Fibroblast of villous mesenchyme (primary cell): ENCODE measurements around the gene FAIM2. TPM values are rescaled to one million over a fixed set of nuclear protein-coding genes. Genes with fewer than 3 reads are reported as not detected.

Experiments
- DNase-seq: peaks from one replicate; pipeline ENCODE4 v3.0.0-alpha.2; 2010; ENCODE audit warnings: low read depth
- H3K4me3 ChIP-seq: 2 replicates; pipeline ENCODE4 v1.5.1; 2011; ENCODE audit warnings: low read depth, mild to moderate bottlenecking, low read length
- total RNA-seq: library from RNA; depleted of rRNA; stranded (reverse); fragments of >200 nt; gene quantifications from 2 replicates; pipeline ENCODE4 v1.2.3, GENCODE V29; 2012
- TF ChIP-seq, protein P1 (sequence below): IDR thresholded peaks from 2 replicates; pipeline ENCODE4 v1.5.1; 2012; ENCODE audit warnings: low read depth, mild to moderate bottlenecking, low read length; ENCODE audit not compliant: insufficient read depth

FAIM2 gene
- total RNA-seq, 1 donor: 3.0 TPM

DNA sequence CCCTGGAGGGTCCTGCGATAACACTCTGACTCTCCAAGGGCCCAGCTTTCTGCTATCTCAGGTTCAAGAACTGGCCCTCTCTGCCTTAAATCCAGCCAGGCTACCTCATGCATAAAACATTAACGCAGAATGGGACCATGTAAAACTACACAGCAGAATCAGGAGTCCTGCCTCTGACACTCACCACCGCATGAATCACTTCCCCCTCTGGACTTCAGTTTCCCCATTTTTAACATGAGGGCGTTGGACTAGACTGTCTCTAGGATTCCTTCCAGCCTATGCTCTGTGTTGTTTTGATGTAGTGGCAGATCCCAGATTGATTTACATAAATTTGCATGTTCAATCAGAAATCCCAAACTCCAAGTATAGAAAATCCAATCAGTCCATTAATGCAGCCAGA lies 78.8 kb downstream of the FAIM2 start:
- TF ChIP-seq, protein P1, sequence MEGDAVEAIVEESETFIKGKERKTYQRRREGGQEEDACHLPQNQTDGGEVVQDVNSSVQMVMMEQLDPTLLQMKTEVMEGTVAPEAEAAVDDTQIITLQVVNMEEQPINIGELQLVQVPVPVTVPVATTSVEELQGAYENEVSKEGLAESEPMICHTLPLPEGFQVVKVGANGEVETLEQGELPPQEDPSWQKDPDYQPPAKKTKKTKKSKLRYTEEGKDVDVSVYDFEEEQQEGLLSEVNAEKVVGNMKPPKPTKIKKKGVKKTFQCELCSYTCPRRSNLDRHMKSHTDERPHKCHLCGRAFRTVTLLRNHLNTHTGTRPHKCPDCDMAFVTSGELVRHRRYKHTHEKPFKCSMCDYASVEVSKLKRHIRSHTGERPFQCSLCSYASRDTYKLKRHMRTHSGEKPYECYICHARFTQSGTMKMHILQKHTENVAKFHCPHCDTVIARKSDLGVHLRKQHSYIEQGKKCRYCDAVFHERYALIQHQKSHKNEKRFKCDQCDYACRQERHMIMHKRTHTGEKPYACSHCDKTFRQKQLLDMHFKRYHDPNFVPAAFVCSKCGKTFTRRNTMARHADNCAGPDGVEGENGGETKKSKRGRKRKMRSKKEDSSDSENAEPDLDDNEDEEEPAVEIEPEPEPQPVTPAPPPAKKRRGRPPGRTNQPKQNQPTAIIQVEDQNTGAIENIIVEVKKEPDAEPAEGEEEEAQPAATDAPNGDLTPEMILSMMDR: no peak
- DNase-seq: peak; percentile 56
- peak overlapping the region; percentile 82 for H3K4me3 ChIP-seq

DNA sequence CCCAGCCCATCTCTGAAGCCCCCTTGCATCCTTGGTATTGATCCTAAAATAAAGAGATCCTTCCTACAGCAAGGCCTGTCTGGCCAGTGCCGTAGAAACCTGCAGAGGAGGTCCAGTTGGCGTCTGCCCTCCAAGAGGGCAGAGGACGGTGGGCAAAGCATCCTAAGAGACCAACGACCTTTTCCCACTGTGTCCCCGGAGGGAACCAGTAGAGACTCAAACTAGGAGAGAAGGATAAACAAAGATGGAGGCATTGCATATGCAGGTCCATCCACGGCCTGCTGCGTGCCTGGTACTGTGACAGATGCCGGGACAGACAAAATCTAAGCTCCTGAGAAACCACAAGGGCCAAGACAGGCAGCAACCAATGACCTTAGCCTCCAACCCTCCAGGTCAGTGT lies 79.3 kb downstream of the FAIM2 start:
- peak overlapping the region; percentile 3 for H3K4me3 ChIP-seq
- DNase-seq: no peak
- TF ChIP-seq, protein P1: no peak

DNA sequence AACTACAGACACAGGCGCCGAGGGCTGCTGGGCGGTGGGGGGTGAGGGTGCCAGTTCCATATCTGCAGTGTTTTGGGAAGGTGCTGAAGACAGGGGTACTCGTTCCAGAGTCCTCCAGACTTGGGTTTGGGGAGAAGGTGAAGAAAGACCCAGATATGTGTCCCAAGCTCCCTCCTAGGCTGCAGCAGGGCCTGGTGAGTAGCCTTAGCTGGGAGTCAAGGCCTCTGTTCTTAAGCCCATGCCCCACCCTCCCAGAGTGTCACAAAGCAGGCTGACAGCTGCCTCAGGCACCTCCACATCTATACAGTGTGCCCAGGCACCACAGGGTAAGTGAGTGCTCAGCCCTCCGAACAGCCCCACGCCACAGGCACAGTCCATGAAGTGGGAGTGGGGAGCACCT lies 79.7 kb downstream of the FAIM2 start:
- TF ChIP-seq, protein P1: no peak

GRCh38 chr12:49823350-49823749 lies 80.3 kb downstream of the FAIM2 start:
- TF ChIP-seq, protein P1: no peak
- DNase-seq: no peak
- H3K4me3 ChIP-seq: no peak overlapping the region

More for the DNA sequence above, 79.7 kb downstream of the FAIM2 start:
- no peak for DNase-seq
- no peak overlapping the region for H3K4me3 ChIP-seq

DNA sequence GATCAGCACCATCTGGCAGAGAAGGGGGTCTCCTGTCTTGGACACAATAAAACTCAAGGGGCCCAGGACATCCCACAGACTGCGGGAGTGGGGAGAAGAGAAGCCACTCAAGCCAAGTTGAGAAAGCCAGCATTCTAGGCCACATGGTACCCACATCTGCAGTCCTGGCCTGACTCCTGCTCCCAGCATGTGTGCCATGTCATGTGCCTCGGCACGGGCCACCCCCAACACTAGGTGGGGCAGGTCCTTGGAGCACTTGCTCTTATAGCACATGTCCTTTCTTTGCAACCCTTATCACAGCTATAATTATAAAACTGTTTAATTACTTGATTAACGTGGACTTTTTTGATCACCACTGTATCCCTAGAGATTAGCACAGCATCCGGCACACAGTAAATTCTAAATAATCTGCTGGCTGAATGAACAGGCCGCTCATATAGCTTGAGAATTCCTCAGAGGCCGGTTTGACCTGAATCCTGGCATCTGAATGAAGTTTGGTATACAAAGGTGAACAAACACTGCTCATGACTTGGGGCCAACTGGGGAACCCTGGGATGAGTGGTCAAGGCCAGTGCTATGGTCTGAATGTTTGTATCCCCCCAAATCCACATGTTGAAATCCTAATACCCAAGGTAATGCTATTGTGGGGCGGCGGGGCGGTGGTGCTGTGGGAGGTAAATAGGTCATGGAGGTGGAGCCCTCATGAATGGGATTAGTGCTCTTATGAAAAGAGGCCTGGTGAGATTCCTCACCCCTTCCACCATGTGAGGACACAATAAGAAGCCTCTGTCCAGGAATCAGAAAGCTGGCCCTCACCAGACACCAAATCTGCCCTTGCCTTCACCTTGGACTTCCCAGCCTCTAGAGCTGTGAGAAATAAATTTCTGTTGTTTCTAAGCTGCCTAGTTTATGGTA lies 82.1 kb downstream of the FAIM2 start:
- no peak overlapping the region for H3K4me3 ChIP-seq
- no peak for DNase-seq
- TF ChIP-seq, protein P1: no peak

DNA sequence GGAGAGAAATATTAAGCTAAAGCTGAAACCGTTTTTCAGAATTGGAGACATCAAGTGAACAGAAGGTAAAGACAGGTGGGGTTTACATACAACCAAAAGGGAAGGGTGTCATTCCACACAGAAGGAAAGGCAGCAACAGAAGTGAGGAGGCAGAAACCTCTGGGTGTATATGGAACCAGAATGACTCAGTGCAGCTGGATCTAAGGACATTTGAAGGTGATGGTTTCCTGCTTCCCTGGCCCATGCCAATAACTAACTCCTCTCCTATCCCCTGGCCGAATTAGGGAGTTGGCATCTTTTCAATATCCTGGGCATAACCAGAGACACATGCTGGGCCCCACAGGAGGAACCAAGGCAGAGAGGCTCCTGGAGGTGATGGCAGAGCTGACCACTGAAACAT lies 83.9 kb downstream of the FAIM2 start:
- TF ChIP-seq, protein P1: no peak
- no peak for DNase-seq
- H3K4me3 ChIP-seq: no peak overlapping the region
